8988T (cell line): ENCODE results near the gene BPGM.
A peak's percentile ranks its signal among the peaks of the same experiment; 100 is the strongest.

Experiments
- DNase-seq: peaks from one replicate; pipeline ENCODE4 v3.0.0; 2011

Gene BPGM

DNA sequence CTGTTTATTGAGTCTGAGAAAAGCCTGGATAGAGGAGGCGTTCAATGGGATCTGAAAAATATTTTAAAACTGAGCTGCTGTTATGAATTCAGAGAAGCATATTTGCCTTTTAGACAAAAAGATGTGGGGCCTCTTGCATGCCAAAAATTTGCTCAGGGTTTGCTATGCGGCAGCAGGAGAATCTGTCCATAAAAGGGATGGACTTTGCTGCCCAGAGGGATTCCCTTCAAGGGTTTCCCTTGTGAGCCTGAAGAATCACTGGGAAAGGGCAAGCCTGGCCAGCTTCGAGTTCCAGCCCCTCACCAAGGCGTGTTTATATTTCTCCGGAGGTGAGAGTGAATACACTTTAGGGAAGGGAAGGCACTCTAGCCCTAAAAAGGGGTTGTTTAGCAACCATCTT lies 77.2 kb downstream of the BPGM start:
- no peak for DNase-seq

DNA sequence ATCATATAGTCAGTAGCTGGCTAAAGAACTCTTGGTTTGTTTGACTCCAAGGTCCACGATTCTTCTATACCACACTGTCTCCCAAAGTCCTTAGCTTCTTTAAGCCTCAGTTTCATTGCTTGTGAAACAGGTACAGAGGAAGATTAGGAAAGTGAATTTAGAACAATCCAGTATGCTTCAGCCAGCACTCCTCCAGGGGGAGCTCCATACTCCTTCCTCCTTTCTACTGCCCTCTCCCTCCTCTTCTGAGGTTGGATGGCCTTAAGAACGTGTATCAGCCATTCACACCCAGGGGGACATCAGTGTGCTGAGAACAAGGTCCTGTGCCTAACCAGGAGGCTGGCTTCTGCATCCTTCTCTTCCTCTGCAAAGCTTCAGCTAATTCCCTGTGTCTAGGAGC lies 78.0 kb downstream of the BPGM start:
- DNase-seq = peak; percentile 23

DNA sequence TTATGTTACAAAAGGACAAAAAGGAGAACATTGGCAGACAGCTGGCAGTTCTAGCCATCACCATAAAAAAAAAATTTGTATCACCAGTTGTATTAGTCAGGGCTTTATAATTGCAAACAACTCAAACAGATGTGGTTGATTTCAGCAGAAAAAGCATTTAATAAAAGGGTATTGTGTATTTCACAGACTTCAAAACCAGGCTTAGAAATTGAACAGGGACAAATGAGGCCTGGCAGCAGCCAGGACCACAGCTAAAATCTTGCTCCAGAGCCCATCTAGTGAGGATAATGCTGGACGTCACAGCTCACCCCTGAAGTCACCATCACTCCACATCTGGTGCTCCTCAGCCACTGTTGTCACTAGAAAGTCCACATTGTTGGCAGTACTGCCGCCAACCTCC lies 79.9 kb downstream of the BPGM start:
- no peak for DNase-seq

DNA sequence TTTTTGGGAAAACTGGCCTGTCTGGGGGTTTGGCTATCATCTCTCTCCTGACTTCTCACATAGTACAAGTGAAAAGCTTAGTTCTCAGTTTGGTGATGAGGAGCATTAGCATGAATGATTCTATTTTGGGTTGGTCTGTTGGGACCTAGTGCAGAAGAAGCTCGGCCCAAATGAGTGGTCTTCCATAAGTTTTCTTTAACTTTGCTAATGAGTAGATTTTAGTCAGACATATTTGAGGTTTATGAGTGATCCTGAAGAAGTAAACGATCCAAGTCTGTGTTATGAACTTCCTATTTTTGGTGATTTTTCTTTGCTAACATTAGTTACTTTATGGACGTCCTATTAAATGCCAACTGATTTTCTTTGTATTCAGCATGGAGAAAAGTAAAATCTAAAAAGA lies 81.1 kb downstream of the BPGM start:
- no peak for DNase-seq
